Activated T-cell treated with anti-CD3 and anti-CD28 coated beads, Interleukin-2, amount 50 U/mL, for 24 hours (primary cell): ENCODE data around the gene RTN4RL2.

Experiments used
- DNase-seq: peaks from one replicate; pipeline ENCODE4 v3.0.0-alpha.2; 2020
- H3K27ac Mint-ChIP-seq: 2 replicates; pipeline ENCODE4 v1.8.0; 2020; ENCODE audit warnings: mild to moderate bottlenecking, mixed read lengths
- H3K27me3 Mint-ChIP-seq: 2 replicates; pipeline ENCODE4 v1.8.0; 2020; ENCODE audit warnings: mixed read lengths
- H3K36me3 Mint-ChIP-seq: 2 replicates; pipeline ENCODE4 v1.8.0; 2020; ENCODE audit warnings: low read depth, mixed read lengths
- H3K4me1 Mint-ChIP-seq: 2 replicates; pipeline ENCODE4 v1.8.0; 2020; ENCODE audit warnings: low read depth, mixed read lengths
- H3K4me3 Mint-ChIP-seq: 2 replicates; pipeline ENCODE4 v1.8.0; 2020; ENCODE audit warnings: mild to moderate bottlenecking, moderate library complexity, mixed read lengths
- H3K9me3 Mint-ChIP-seq: 2 replicates; pipeline ENCODE4 v1.8.0; 2020; ENCODE audit warnings: mixed read lengths

RTN4RL2 gene

GRCh38 chr11:57502376-57502775 is 42.0 kb downstream of the RTN4RL2 start:
- H3K9me3 Mint-ChIP-seq = no peaks in the 10 kb centered on the region
- no peak for DNase-seq
- no peak overlapping the region for H3K4me3 Mint-ChIP-seq
- no peak overlapping the region for H3K27ac Mint-ChIP-seq
- H3K36me3 Mint-ChIP-seq = peaks cover 66% of the 10 kb centered on the region
- peaks cover 4% of the 10 kb centered on the region for H3K4me1 Mint-ChIP-seq
- no peaks in the 10 kb centered on the region for H3K27me3 Mint-ChIP-seq

GRCh38 chr11:57502870-57503269 is 42.5 kb downstream of the RTN4RL2 start:
- DNase-seq = no peak
- H3K4me1 Mint-ChIP-seq = peaks cover 4% of the 10 kb centered on the region
- H3K27ac Mint-ChIP-seq = no peak overlapping the region
- peaks cover 65% of the 10 kb centered on the region for H3K36me3 Mint-ChIP-seq
- no peak overlapping the region for H3K4me3 Mint-ChIP-seq
- no peaks in the 10 kb centered on the region for H3K27me3 Mint-ChIP-seq
- no peaks in the 10 kb centered on the region for H3K9me3 Mint-ChIP-seq

- Mint-ChIP-seq H3K9me3 (no peaks in the 10 kb centered on the region), H3K4me3 (no peak overlapping the region), H3K4me1 (peaks cover 4% of the 10 kb centered on the region), H3K27ac (no peak overlapping the region), H3K27me3 (no peaks in the 10 kb centered on the region), H3K36me3 (peaks cover 64% of the 10 kb centered on the region)
- DNase-seq = no peak
Observed at GRCh38 chr11:57504511-57504910, 44.2 kb downstream of the RTN4RL2 start.

GRCh38 chr11:57506522-57506921 is 46.2 kb downstream of the RTN4RL2 start:
- no peak for DNase-seq
- Mint-ChIP-seq H3K27me3 (no peaks in the 10 kb centered on the region), H3K36me3 (peaks cover 51% of the 10 kb centered on the region), H3K4me3 (no peak overlapping the region), H3K9me3 (no peaks in the 10 kb centered on the region), H3K4me1 (peaks cover 5% of the 10 kb centered on the region), H3K27ac (no peak overlapping the region)

- Mint-ChIP-seq H3K9me3 (no peaks in the 10 kb centered on the region), H3K4me3 (no peak overlapping the region), H3K36me3 (peaks cover 52% of the 10 kb centered on the region), H3K27me3 (no peaks in the 10 kb centered on the region), H3K4me1 (peaks cover 24% of the 10 kb centered on the region), H3K27ac (no peak overlapping the region)
- no peak for DNase-seq
Observed at GRCh38 chr11:57508341-57509170, 48.2 kb downstream of the RTN4RL2 start.

- DNase-seq = no peak
- Mint-ChIP-seq H3K36me3 (peaks cover 44% of the 10 kb centered on the region), H3K27ac (peak overlapping the region; percentile 5), H3K4me1 (peaks cover 36% of the 10 kb centered on the region), H3K4me3 (no peak overlapping the region), H3K9me3 (no peaks in the 10 kb centered on the region), H3K27me3 (no peaks in the 10 kb centered on the region)
Observed at GRCh38 chr11:57511741-57512430, 51.6 kb downstream of the RTN4RL2 start.

- Mint-ChIP-seq H3K4me1 (peaks cover 36% of the 10 kb centered on the region), H3K36me3 (peaks cover 41% of the 10 kb centered on the region), H3K9me3 (no peaks in the 10 kb centered on the region), H3K4me3 (peak overlapping the region; percentile 94), H3K27me3 (no peaks in the 10 kb centered on the region), H3K27ac (peak overlapping the region; percentile 52)
- no peak for DNase-seq
Observed at GRCh38 chr11:57512646-57513451, 52.5 kb downstream of the RTN4RL2 start.

GRCh38 chr11:57513452-57513795 is 53.1 kb downstream of the RTN4RL2 start:
- Mint-ChIP-seq H3K9me3 (no peaks in the 10 kb centered on the region), H3K4me1 (peaks cover 36% of the 10 kb centered on the region), H3K27me3 (no peaks in the 10 kb centered on the region), H3K27ac (peak overlapping the region; percentile 80), H3K4me3 (peak overlapping the region; percentile 94), H3K36me3 (peaks cover 36% of the 10 kb centered on the region)
- no peak for DNase-seq

- H3K27me3 Mint-ChIP-seq = no peaks in the 10 kb centered on the region
- H3K27ac Mint-ChIP-seq = peak overlapping the region; percentile 96
- H3K4me3 Mint-ChIP-seq = peak overlapping the region; percentile 94
- peak; percentile 75 for DNase-seq
- no peaks in the 10 kb centered on the region for H3K9me3 Mint-ChIP-seq
- peaks cover 32% of the 10 kb centered on the region for H3K36me3 Mint-ChIP-seq
- peaks cover 36% of the 10 kb centered on the region for H3K4me1 Mint-ChIP-seq
Observed at GRCh38 chr11:57513911-57514537, 53.7 kb downstream of the RTN4RL2 start.

- Mint-ChIP-seq H3K36me3 (peaks cover 30% of the 10 kb centered on the region), H3K4me3 (peak overlapping the region; percentile 94)
Observed at GRCh38 chr11:57514538-57515331, 54.4 kb downstream of the RTN4RL2 start.

GRCh38 chr11:57515332-57516060 is 55.2 kb downstream of the RTN4RL2 start, which contains the start of gene SLC43A1:
Gene SLC43A1, minus strand, starts transcription at chr11:57515702. Its CDS starts 1,591 bp downstream, at chr11:57514111.
- H3K27me3 Mint-ChIP-seq = no peaks in the 10 kb centered on the region
- peaks cover 32% of the 10 kb centered on the region for H3K4me1 Mint-ChIP-seq
- H3K4me3 Mint-ChIP-seq = peak within 1 kb of the TSS; percentile 94
- DNase-seq = peak; percentile 70
- peak within 1 kb of the TSS; percentile 96 for H3K27ac Mint-ChIP-seq
- no peaks in the 10 kb centered on the region for H3K9me3 Mint-ChIP-seq
- peaks cover 27% of the 10 kb centered on the region for H3K36me3 Mint-ChIP-seq

More at GRCh38 chr11:57514538-57515331, 54.4 kb downstream of the RTN4RL2 start:
- Mint-ChIP-seq H3K9me3 (no peaks in the 10 kb centered on the region), H3K27me3 (no peaks in the 10 kb centered on the region), H3K4me1 (peaks cover 34% of the 10 kb centered on the region), H3K27ac (peak overlapping the region; percentile 96)
- DNase-seq = peak; percentile 80

- no peaks in the 10 kb centered on the region for H3K9me3 Mint-ChIP-seq
- H3K27ac Mint-ChIP-seq = peak overlapping the region; percentile 89
- H3K27me3 Mint-ChIP-seq = no peaks in the 10 kb centered on the region
- peak overlapping the region; percentile 94 for H3K4me3 Mint-ChIP-seq
- H3K36me3 Mint-ChIP-seq = peaks cover 27% of the 10 kb centered on the region
- H3K4me1 Mint-ChIP-seq = peaks cover 32% of the 10 kb centered on the region
- DNase-seq = no peak
Observed at GRCh38 chr11:57516061-57516443, 55.7 kb downstream of the RTN4RL2 start.

GRCh38 chr11:57521116-57521515 is 60.8 kb downstream of the RTN4RL2 start:
- Mint-ChIP-seq H3K9me3 (no peaks in the 10 kb centered on the region), H3K4me3 (no peak overlapping the region), H3K4me1 (peaks cover 4% of the 10 kb centered on the region), H3K36me3 (peaks cover 15% of the 10 kb centered on the region), H3K27me3 (no peaks in the 10 kb centered on the region), H3K27ac (no peak overlapping the region)
- no peak for DNase-seq
